Tibial nerve (tissue), 4 donors: ENCODE results near the gene ACBD7.

ENCODE experiments used
- EP300 ChIP-seq, 2 donors: sonication (generic); formaldehyde crosslinking; IDR thresholded peaks; one replicate each; pipeline ENCODE4 v1.6.1; 2017; ENCODE audit warnings: antibody characterized with exemption in 2 of 2, mild to moderate bottlenecking in 1 of 2
- POLR2A ChIP-seq, 2 donors: fragments of 450-650 bp; IDR thresholded peaks; one replicate each; pipeline ENCODE4 v1.6.1; 2017; ENCODE audit warnings: antibody characterized with exemption in 2 of 2, mild to moderate bottlenecking in 2 of 2, moderate library complexity in 2 of 2
- TF ChIP-seq, protein P1 (sequence below), 5 experiments: fragments of 200-600 bp in 3 of 5; fragments of 450-650 bp in 2 of 5; sonication (generic) in 3 of 5; IDR thresholded peaks; one replicate each; pipeline ENCODE4 v1.5.1; 2016 to 2019; ENCODE audit warnings: antibody characterized with exemption in 5 of 5, mild to moderate bottlenecking in 3 of 5, moderate library complexity in 2 of 5

DNA sequence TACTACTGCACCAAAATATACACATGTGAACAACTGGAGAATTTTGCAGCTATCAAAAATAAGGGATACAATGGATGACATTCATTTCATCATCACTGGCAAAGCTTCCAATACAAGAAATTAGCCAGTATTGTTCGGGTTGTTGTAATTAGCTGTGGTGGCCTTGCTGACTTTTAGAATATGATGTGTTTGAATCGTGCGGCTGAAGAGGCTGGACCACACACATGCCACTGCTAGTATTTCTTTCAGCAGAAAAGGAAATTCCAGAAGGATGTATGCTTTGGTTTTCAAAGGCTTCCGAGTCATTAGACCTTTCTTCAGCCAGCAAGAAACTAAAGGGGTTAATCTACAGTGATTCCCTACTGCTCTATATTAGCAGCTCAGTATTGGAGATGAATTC, 25.2 kb upstream of the ACBD7 start:
- TF ChIP-seq, protein P1, sequence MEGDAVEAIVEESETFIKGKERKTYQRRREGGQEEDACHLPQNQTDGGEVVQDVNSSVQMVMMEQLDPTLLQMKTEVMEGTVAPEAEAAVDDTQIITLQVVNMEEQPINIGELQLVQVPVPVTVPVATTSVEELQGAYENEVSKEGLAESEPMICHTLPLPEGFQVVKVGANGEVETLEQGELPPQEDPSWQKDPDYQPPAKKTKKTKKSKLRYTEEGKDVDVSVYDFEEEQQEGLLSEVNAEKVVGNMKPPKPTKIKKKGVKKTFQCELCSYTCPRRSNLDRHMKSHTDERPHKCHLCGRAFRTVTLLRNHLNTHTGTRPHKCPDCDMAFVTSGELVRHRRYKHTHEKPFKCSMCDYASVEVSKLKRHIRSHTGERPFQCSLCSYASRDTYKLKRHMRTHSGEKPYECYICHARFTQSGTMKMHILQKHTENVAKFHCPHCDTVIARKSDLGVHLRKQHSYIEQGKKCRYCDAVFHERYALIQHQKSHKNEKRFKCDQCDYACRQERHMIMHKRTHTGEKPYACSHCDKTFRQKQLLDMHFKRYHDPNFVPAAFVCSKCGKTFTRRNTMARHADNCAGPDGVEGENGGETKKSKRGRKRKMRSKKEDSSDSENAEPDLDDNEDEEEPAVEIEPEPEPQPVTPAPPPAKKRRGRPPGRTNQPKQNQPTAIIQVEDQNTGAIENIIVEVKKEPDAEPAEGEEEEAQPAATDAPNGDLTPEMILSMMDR (IDR thresholded peaks at IDR 0.05) = no peak
- TF ChIP-seq EP300 (IDR thresholded peaks at IDR 0.05) = no peak
- no peak for TF ChIP-seq POLR2A (IDR thresholded peaks at IDR 0.05)
